HepG2 (cell line): ENCODE results near the gene ARL16. TPM values are rescaled to one million over a fixed set of nuclear protein-coding genes. Genes with fewer than 3 reads are reported as not detected.

Experiments
- AKAP8 ChIP-seq: sonication (generic); formaldehyde crosslinking; IDR thresholded peaks from 2 replicates; pipeline ENCODE4 v1.5.1; 2020; ENCODE audit warnings: mild to moderate bottlenecking, missing genetic modification reagents
- ARNTL ChIP-seq: sonication (generic); formaldehyde crosslinking; IDR thresholded peaks from 2 replicates; pipeline ENCODE4 v1.4.0; 2020; ENCODE audit warnings: mild to moderate bottlenecking, missing genetic modification reagents
- ATF6 ChIP-seq: sonication (generic); formaldehyde crosslinking; conservative IDR thresholded peaks from 2 replicates; pipeline ENCODE4 v1.4.0; 2020; ENCODE audit warnings: missing genetic modification reagents
- HOXA3 ChIP-seq: sonication (generic); formaldehyde crosslinking; IDR thresholded peaks from 2 replicates; pipeline ENCODE4 v1.5.0; 2020; ENCODE audit warnings: missing genetic modification reagents
- KLF12 ChIP-seq: sonication (generic); formaldehyde crosslinking; IDR thresholded peaks from 2 replicates; pipeline ENCODE4 v1.4.0; 2020; ENCODE audit warnings: missing genetic modification reagents, borderline replicate concordance
- PHF5A ChIP-seq: IDR thresholded peaks from one replicate; pipeline ENCODE4 v1.6.1; 2018; ENCODE audit warnings: low read depth, missing genetic modification reagents; ENCODE audit not compliant: unreplicated experiment
- POLR2G ChIP-seq: fragments of 200-400 bp; formaldehyde crosslinking; IDR thresholded peaks from 2 replicates; pipeline ENCODE4 v1.6.1; 2018; ENCODE audit warnings: mild to moderate bottlenecking, low read depth, low read length, moderate library complexity
- SMARCC2 ChIP-seq: fragments of 450-650 bp; IDR thresholded peaks from 2 replicates; pipeline ENCODE4 v1.6.1; 2017; ENCODE audit warnings: antibody characterized with exemption, mild to moderate bottlenecking
- SNAPC2 ChIP-seq: sonication (generic); formaldehyde crosslinking; IDR thresholded peaks from 2 replicates; pipeline ENCODE4 v1.8.1; 2022; ENCODE audit warnings: mild to moderate bottlenecking, missing genetic modification reagents
- SPEN ChIP-seq: sonication (generic); formaldehyde crosslinking; IDR thresholded peaks from 2 replicates; pipeline ENCODE4 v1.5.1; 2020; ENCODE audit warnings: low read depth, mild to moderate bottlenecking, missing genetic modification reagents
- SRSF9 ChIP-seq: fragments of 200-400 bp; formaldehyde crosslinking; IDR thresholded peaks from 2 replicates; pipeline ENCODE4 v1.6.1; 2018; ENCODE audit warnings: borderline replicate concordance, mild to moderate bottlenecking, low read depth, low read length; ENCODE audit not compliant: insufficient read depth, poor library complexity, severe bottlenecking
- TBP ChIP-seq: sonication (generic); formaldehyde crosslinking; IDR thresholded peaks from 2 replicates; pipeline ENCODE4 v1.5.0; 2020; ENCODE audit warnings: missing genetic modification reagents
- TCF12 ChIP-seq, 2 experiments: fragments of 450-650 bp in 1 of 2; sonication (generic) in 1 of 2; formaldehyde crosslinking in 1 of 2; IDR thresholded peaks; 2 replicates each; pipeline versions ENCODE4 v1.6.1 to v1.8.0; 2017 to 2022; ENCODE audit warnings: antibody characterized with exemption in 1 of 2, mild to moderate bottlenecking in 1 of 2, missing genetic modification reagents in 1 of 2, moderate library complexity in 1 of 2
- TIGD3 ChIP-seq: sonication (generic); formaldehyde crosslinking; IDR thresholded peaks from 2 replicates; pipeline ENCODE4 v1.5.1; 2020; ENCODE audit warnings: mild to moderate bottlenecking, missing genetic modification reagents, borderline replicate concordance
- ZNF121 ChIP-seq: sonication (generic); formaldehyde crosslinking; IDR thresholded peaks from 2 replicates; pipeline ENCODE4 v1.5.0; 2020; ENCODE audit warnings: mild to moderate bottlenecking, missing genetic modification reagents
- ZNF160 ChIP-seq: sonication (generic); formaldehyde crosslinking; IDR thresholded peaks from 2 replicates; pipeline ENCODE4 v1.8.0; 2022; ENCODE audit warnings: mild to moderate bottlenecking, inconsistent platforms, missing genetic modification reagents
- ZNF280B ChIP-seq: sonication (generic); formaldehyde crosslinking; IDR thresholded peaks from 2 replicates; pipeline ENCODE4 v1.5.0; 2020; ENCODE audit warnings: missing genetic modification reagents, mild to moderate bottlenecking, borderline replicate concordance
- ZNF644 ChIP-seq: IDR thresholded peaks from 2 replicates; pipeline ENCODE4 v1.6.1; 2016; ENCODE audit warnings: low read depth
- ZNF749 ChIP-seq: sonication (generic); formaldehyde crosslinking; IDR thresholded peaks from 2 replicates; pipeline ENCODE4 v1.8.0; 2022; ENCODE audit warnings: mild to moderate bottlenecking, missing genetic modification reagents, moderate library complexity, borderline replicate concordance
- ZNF841 ChIP-seq: sonication (generic); formaldehyde crosslinking; IDR thresholded peaks from 2 replicates; pipeline ENCODE4 v1.8.1; 2023; ENCODE audit warnings: missing genetic modification reagents, borderline replicate concordance
- polyA plus RNA-seq, 8 experiments: library from polyadenylated mRNA; depleted of rRNA in 3 of 8; stranded (reverse) in 7 of 8; unstranded in 1 of 8; fragments of >200 nt; fragmentation: Illumina TruSeq in 4 of 8; extraction: Trizol in 4 of 8; gene quantifications; 2 replicates each; pipeline versions ENCODE4 v1.2.1 to v1.2.3, GENCODE V29; 2011 to 2016; ENCODE audit warnings: low read depth in 4 of 8, missing spikeins in 1 of 8, mixed read lengths in 1 of 8; ENCODE audit not compliant: insufficient read depth in 1 of 8
- total RNA-seq, 5 experiments: library from RNA; depleted of rRNA; stranded (reverse); fragments of >200 nt; fragmentation: Illumina TruSeq; extraction: Trizol; gene quantifications; 2 replicates each; pipeline ENCODE4 v1.2.3, GENCODE V29; 2016; ENCODE audit warnings: low read depth in 1 of 5

ARL16 gene
- total and polyA plus RNA-seq, 2 of the 13 experiments (the other 11 are each of a cell fraction or from before 2014, with no cell fraction given) = 20.8 to 30.8 TPM

GRCh38 chr17:81713556-81714411 lies 30.2 kb upstream of the ARL16 start (continued):
- TF ChIP-seq ARNTL (CRISPR knock-in tag) = peak; percentile 79; the same call in 1 of the 2 replicates
- TF ChIP-seq ZNF121 = 0 out of 2 replicates have a peak, but pooled peaks have one; percentile 10
- TF ChIP-seq ZNF160 = peak; percentile 78
- TF ChIP-seq ZNF280B = peak; percentile 85
- peak; percentile 93 for TF ChIP-seq KLF12
- TF ChIP-seq SPEN = peak; percentile 83
- peak; percentile 91 for TF ChIP-seq TIGD3
- TF ChIP-seq SNAPC2 (CRISPR knock-in tag) = peak; percentile 27; the same call in 1 of the 2 replicates
- peak; percentile 71; the same call in 1 of the 2 replicates for TF ChIP-seq HOXA3
- TF ChIP-seq ZNF644 (CRISPR knock-in tag) = no peak; the same call in none of the 2 replicates
- 0 out of 2 replicates have a peak, but pooled peaks have one; percentile 63 for TF ChIP-seq ATF6 (CRISPR knock-in tag)
- peak; percentile 59; the same call in 1 of the 2 replicates for TF ChIP-seq ZNF841 (CRISPR knock-in tag)
- TF ChIP-seq AKAP8 = peak; percentile 95
- TF ChIP-seq PHF5A (CRISPR knock-in tag) = peak; percentile 90
- TF ChIP-seq POLR2G = peak; percentile 77
- peak; percentile 83; the same call in 1 of the 2 replicates for TF ChIP-seq ZNF749 (CRISPR knock-in tag)
- TF ChIP-seq SMARCC2 = no peak
- TF ChIP-seq TCF12 (IDR thresholded peaks at IDR 0.05) = no peak
- no peak; the same call in 1 of the 2 replicates for TF ChIP-seq TCF12 (CRISPR knock-in tag; IDR thresholded peaks at IDR 0.05)
- no peak for TF ChIP-seq TBP (CRISPR knock-in tag)
- no peak for TF ChIP-seq SRSF9
